Erythroblast (primary cell): ENCODE measurements around the gene GPR171.

Experiments used
- DNase-seq, 2 experiments: peaks; one replicate each; lab custom pipeline; 2025; lab: John Stamatoyannopoulos, UW
- GATA1 ChIP-seq: IDR thresholded peaks from 2 replicates; pipeline ENCODE4 v1.6.1; 2011; ENCODE audit warnings: low read depth, mild to moderate bottlenecking, control low read depth, low read length, moderate library complexity
- POLR2A ChIP-seq: IDR thresholded peaks from 2 replicates; pipeline ENCODE4 v1.6.1; 2011; ENCODE audit warnings: mild to moderate bottlenecking, low read length

The GPR171 gene

GRCh38 chr3:151225040-151225975 lies 22.3 kb upstream of the GPR171 start:
- DNase-seq: no peak
- TF ChIP-seq POLR2A (no peak), GATA1 (no peak)

GRCh38 chr3:151224268-151224866 lies 21.4 kb upstream of the GPR171 start:
- no peak for DNase-seq
- TF ChIP-seq POLR2A: no peak
- no peak for TF ChIP-seq GATA1

GRCh38 chr3:151219056-151219455 lies 16.0 kb upstream of the GPR171 start:
- no peak for TF ChIP-seq POLR2A
- no peak for TF ChIP-seq GATA1
- no peak for DNase-seq

GRCh38 chr3:151218136-151218535 lies 15.1 kb upstream of the GPR171 start:
- DNase-seq: no peak
- TF ChIP-seq POLR2A: no peak
- no peak for TF ChIP-seq GATA1

- DNase-seq: peak; percentile 34 to 65
- TF ChIP-seq POLR2A (no peak), GATA1 (no peak)
Measured at GRCh38 chr3:151216641-151217607, 13.9 kb upstream of the GPR171 start.

GRCh38 chr3:151214459-151214858 lies 11.4 kb upstream of the GPR171 start:
- TF ChIP-seq GATA1 (no peak), POLR2A (no peak)
- no peak for DNase-seq

- no peak for DNase-seq
- TF ChIP-seq GATA1 (no peak), POLR2A (no peak)
Measured at GRCh38 chr3:151213881-151214280, 10.9 kb upstream of the GPR171 start.

- TF ChIP-seq POLR2A (no peak), GATA1 (no peak)
- DNase-seq: no peak
Measured at GRCh38 chr3:151213151-151213550, 10.1 kb upstream of the GPR171 start.

- TF ChIP-seq GATA1: no peak
- no peak for TF ChIP-seq POLR2A
- DNase-seq: peak in 1 of 2 experiments; percentile 5
Measured at GRCh38 chr3:151210676-151211381, 7.8 kb upstream of the GPR171 start.

- DNase-seq: no peak
- TF ChIP-seq POLR2A (no peak), GATA1 (no peak)
Measured at GRCh38 chr3:151209654-151210053, 6.6 kb upstream of the GPR171 start.

- TF ChIP-seq GATA1 (no peak), POLR2A (no peak)
- no peak for DNase-seq
Measured at GRCh38 chr3:151206201-151206600, 3.2 kb upstream of the GPR171 start.

- no peak for DNase-seq
- TF ChIP-seq GATA1: no peak
Measured at GRCh38 chr3:151205482-151205881, 2.5 kb upstream of the GPR171 start.
